ENCODE results near the gene UNK. TPM values are rescaled to one million over a fixed set of nuclear protein-coding genes. Genes with fewer than 3 reads are reported as not detected.

UNK gene
- total and polyA plus RNA-seq, 4 donors: 15.5 to 72.4 (median 25.7) TPM

- Histone ChIP-seq H3K27me3 (ENCODE audit: control insufficient read depth in 3 of 3, insufficient read depth in 3 of 3, low read length in 2 of 3) (no peaks in the 10 kb centered on the region), H3K9me3 (ENCODE audit: control insufficient read depth in 4 of 4, insufficient read depth in 3 of 4, low read length in 3 of 4) (peaks cover 0 to 2% (median 0%) of the 10 kb centered on the region in 4 donors), H3K9ac (ENCODE audit: insufficient read depth in 1 of 2, low read length in 2 of 2) (no peak overlapping the region), H3K27ac (ENCODE audit: low read depth in 1 of 2, low read length in 1 of 2) (no peak overlapping the region), H3K4me1 (ENCODE audit: control insufficient read depth in 5 of 5, insufficient read depth in 5 of 5, low read length in 5 of 5) (peaks cover 0 to 14% (median 2%) of the 10 kb centered on the region in 5 donors), H3K4me3 (no peak overlapping the region), H3K36me3 (ENCODE audit: control insufficient read depth in 4 of 4, insufficient read depth in 4 of 4, low read length in 4 of 4) (peaks cover 0 to 22% (median 0%) of the 10 kb centered on the region in 4 donors)
- 93 to 94% methylated on average over 26 to 28 of the region's 29 CpGs for WGBS, 2 donors
- ATAC-seq (ENCODE audit: insufficient read depth, low FRiP score): no peak
- DNase-seq: no peak
- no peak for TF ChIP-seq CTCF (IDR thresholded peaks at IDR 0.05; ENCODE audit: control extremely low read depth, extremely low read depth)
These were observed 28.0 kb upstream of the UNK start for GRCh38 chr17:75756451-75757085.

DNA sequence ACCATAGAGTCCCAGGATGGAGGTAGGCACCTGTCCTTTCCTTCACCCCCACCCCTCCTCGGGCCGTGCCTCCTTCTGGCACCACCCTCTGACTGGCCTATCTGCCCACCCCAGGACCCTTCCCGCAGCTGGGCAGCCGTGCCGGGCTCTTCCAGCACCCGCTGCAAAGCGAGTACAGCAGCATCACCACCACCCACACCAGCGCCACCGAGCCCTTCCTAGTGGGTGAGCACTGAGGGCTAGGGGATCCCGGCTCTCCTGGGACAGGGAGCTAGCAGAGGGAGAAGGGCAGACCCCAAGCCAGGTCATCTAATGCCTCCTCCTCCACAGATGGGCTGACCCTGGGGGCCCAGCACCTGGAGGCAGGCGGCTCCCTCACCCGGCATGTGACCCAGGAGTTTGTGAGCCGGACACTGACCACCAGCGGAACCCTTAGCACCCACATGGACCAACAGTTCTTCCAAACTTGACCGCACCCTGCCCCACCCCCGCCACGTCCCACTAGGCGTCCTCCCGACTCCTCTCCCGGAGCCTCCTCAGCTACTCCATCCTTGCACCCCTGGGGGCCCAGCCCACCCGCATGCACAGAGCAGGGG lies 27.4 kb upstream of the UNK start:
- 90 to 93% methylated on average over 21 of the region's 21 CpGs for WGBS, 2 donors
- H3K4me1 ChIP-seq (ENCODE audit: control insufficient read depth in 5 of 5, insufficient read depth in 5 of 5, low read length in 5 of 5): peaks cover 0 to 14% (median 2%) of the 10 kb centered on the region in 5 donors
- DNase-seq: no peak
- H3K36me3 ChIP-seq (ENCODE audit: control insufficient read depth in 4 of 4, insufficient read depth in 4 of 4, low read length in 4 of 4): peaks cover 0 to 22% (median 0%) of the 10 kb centered on the region in 4 donors
- no peak for TF ChIP-seq CTCF (IDR thresholded peaks at IDR 0.05; ENCODE audit: control extremely low read depth, extremely low read depth)
- no peak for ATAC-seq (ENCODE audit: insufficient read depth, low FRiP score)
- no peak overlapping the region for H3K9ac ChIP-seq (ENCODE audit: insufficient read depth in 1 of 2, low read length in 2 of 2)
- no peak overlapping the region for H3K4me3 ChIP-seq
- H3K27ac ChIP-seq (ENCODE audit: low read depth in 1 of 2, low read length in 1 of 2): no peak overlapping the region
- H3K27me3 ChIP-seq (ENCODE audit: control insufficient read depth in 3 of 3, insufficient read depth in 3 of 3, low read length in 2 of 3): no peaks in the 10 kb centered on the region
- H3K9me3 ChIP-seq (ENCODE audit: control insufficient read depth in 4 of 4, insufficient read depth in 3 of 4, low read length in 3 of 4): peaks cover 0 to 2% (median 0%) of the 10 kb centered on the region in 4 donors

DNA sequence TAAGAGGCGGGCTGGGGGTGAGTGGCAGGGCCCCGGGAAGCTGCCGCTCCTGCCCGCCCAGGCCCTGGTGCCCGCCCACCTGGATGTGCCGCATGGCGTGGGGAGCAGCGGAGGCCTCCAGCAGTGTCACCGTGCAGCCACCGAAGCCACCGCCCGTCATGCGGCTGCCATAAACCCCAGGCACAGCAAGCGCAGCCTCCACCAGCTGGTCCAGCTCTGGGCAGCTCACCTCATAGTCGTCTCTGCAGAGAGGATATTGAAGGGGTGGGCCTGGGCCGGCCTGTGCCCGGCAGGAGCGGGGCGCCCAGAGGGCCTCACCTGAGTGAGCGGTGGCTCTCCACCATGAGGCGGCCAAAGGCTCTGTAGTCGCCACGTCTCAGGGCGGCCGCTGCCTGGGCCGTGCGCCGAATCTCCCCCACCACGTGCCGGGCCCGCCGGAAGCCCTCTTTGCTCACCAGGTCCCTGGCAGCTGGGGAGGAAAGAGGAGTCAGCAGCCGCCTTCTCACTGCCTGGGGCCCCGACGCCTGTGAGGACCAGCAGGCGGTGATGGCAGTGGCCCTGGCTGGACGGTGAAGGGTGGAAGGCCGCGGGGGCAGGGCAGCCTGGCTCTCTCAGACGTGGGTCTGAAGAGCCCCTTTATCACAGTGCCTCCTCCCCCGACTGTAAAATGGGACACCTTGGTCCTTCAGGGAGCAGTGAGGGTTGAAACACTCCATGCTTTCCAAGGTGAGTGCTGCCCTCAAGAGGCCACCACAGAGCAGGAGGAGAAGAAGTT lies 26.3 kb upstream of the UNK start:
- WGBS, 2 donors: 92 to 96% methylated on average over 41 of the region's 41 CpGs
- no peaks in the 10 kb centered on the region for H3K27me3 ChIP-seq (ENCODE audit: control insufficient read depth in 3 of 3, insufficient read depth in 3 of 3, low read length in 2 of 3)
- H3K9ac ChIP-seq (ENCODE audit: insufficient read depth in 1 of 2, low read length in 2 of 2): no peak overlapping the region
- no peak overlapping the region for H3K4me3 ChIP-seq
- no peak for ATAC-seq (ENCODE audit: insufficient read depth, low FRiP score)
- no peak for DNase-seq
- TF ChIP-seq CTCF (IDR thresholded peaks at IDR 0.05; ENCODE audit: control extremely low read depth, extremely low read depth): no peak
- H3K27ac ChIP-seq (ENCODE audit: low read depth in 1 of 2, low read length in 1 of 2): no peak overlapping the region
- peaks cover 0 to 2% (median 0%) of the 10 kb centered on the region in 4 donors for H3K9me3 ChIP-seq (ENCODE audit: control insufficient read depth in 4 of 4, insufficient read depth in 3 of 4, low read length in 3 of 4)
- peaks cover 0 to 24% (median 0%) of the 10 kb centered on the region in 4 donors for H3K36me3 ChIP-seq (ENCODE audit: control insufficient read depth in 4 of 4, insufficient read depth in 4 of 4, low read length in 4 of 4)
- peaks cover 0 to 11% (median 2%) of the 10 kb centered on the region in 5 donors for H3K4me1 ChIP-seq (ENCODE audit: control insufficient read depth in 5 of 5, insufficient read depth in 5 of 5, low read length in 5 of 5)
